K562 (cell line): ENCODE measurements around the gene ANTKMT. TPM values are rescaled to one million over a fixed set of nuclear protein-coding genes. Genes with fewer than 3 reads are reported as not detected.
A peak's percentile ranks its signal among the peaks of the same experiment; 100 is the strongest.

Experiments
- ATAC-seq: fragments of 200-7000 bp; cut with Tn5 transposase; 3 replicates; pipeline ENCODE4 v1.9.1; 2020; ENCODE audit warnings: moderate library complexity
- BruUV-seq: library from RNA; stranded (reverse); fragments of 400-500 nt; replicated peaks from 2 replicates; lab custom pipeline; 2021; lab: Mats Ljungman, UMichigan
- CTCF ChIA-PET: fragments of 300-600 bp; formaldehyde crosslinking; extraction: SDS; loops from one replicate; lab custom pipeline; 2021; ENCODE audit warnings: low intra/inter-chr PET ratio; lab: Yijun Ruan, JAX
- POLR2A ChIA-PET: fragments of 300-600, 350-650 bp; sonication (Branson Sonifier 250); formaldehyde crosslinking; extraction: SDS; loops from one replicate; lab custom pipeline; 2021; ENCODE audit warnings: antibody characterized with exemption, inconsistent platforms; lab: Yijun Ruan, JAX
- DNase-seq, 4 experiments: peaks; one replicate each; pipeline versions ENCODE4 v3.0.0 to v3.0.0-alpha.2; 2011 to 2018; ENCODE audit warnings: low spot score in 3 of 4, mixed read lengths in 3 of 4; ENCODE audit errors: extremely low read depth in 1 of 4
- FAIRE-seq: peaks from 2 replicates; lab custom pipeline; 2011; peaks lifted over from hg19 to GRCh38; lab: Jason Lieb, UNC
- H2AFZ ChIP-seq: 2 replicates; pipeline ENCODE4 v1.6.0; 2011; ENCODE audit warnings: low read depth, low read length, control low read depth, inconsistent platforms
- H3K27ac ChIP-seq: fragments of 200-600 bp; 3 replicates; pipeline ENCODE4 v1.8.0; 2011; ENCODE audit warnings: low read depth, mild to moderate bottlenecking, control low read depth, inconsistent platforms, low read length, moderate library complexity, mixed read lengths; ENCODE audit errors: extremely low read depth
- H3K27me3 ChIP-seq, 2 experiments: fragments of 300-600 bp in 1 of 2; 2 replicates in 1 of 2; 3 replicates in 1 of 2; pipeline versions ENCODE4 v1.6.0 to v1.8.0; 2011; ENCODE audit warnings: inconsistent platforms in 2 of 2, low read length in 2 of 2, mild to moderate bottlenecking in 1 of 2, mixed read lengths in 1 of 2, moderate library complexity in 1 of 2; ENCODE audit not compliant: control insufficient read depth in 2 of 2, insufficient read depth in 2 of 2
- H3K36me3 ChIP-seq: fragments of 300-600 bp; 3 replicates; pipeline ENCODE4 v1.8.0; 2011; ENCODE audit warnings: mild to moderate bottlenecking, low read length, inconsistent platforms; ENCODE audit not compliant: control insufficient read depth, insufficient read depth
- H3K4me1 ChIP-seq, 2 experiments: fragments of 200-600 bp in 1 of 2; replicated peaks in 1 of 2; 2 replicates in 1 of 2; 3 replicates in 1 of 2; pipeline versions ENCODE4 v1.5.1 to v1.8.0; 2011; ENCODE audit warnings: inconsistent platforms in 2 of 2, low read length in 2 of 2, mild to moderate bottlenecking in 1 of 2, mixed read lengths in 1 of 2, moderate library complexity in 1 of 2; ENCODE audit not compliant: control insufficient read depth in 2 of 2, insufficient read depth in 2 of 2
- H3K4me2 ChIP-seq: 2 replicates; pipeline ENCODE4 v1.6.1; 2011; ENCODE audit warnings: low read length, control low read depth, inconsistent platforms, mixed read lengths; ENCODE audit not compliant: insufficient read depth
- H3K4me3 ChIP-seq: fragments of 200-600 bp; sonication (generic), shearing (Covaris generic); 2 replicates; pipeline ENCODE4 v1.5.1; 2016; ENCODE audit warnings: control low read depth, inconsistent platforms
- H3K79me2 ChIP-seq: fragments of 200-600 bp; 3 replicates; pipeline ENCODE4 v1.8.0; 2011; ENCODE audit warnings: low read length, inconsistent platforms; ENCODE audit not compliant: control insufficient read depth, insufficient read depth
- H3K9ac ChIP-seq, 2 experiments: 2 replicates each; pipeline versions ENCODE4 v1.6.0 to v1.6.1; 2011; ENCODE audit warnings: low read depth in 2 of 2, low read length in 2 of 2, control low read depth in 1 of 2, inconsistent platforms in 1 of 2, mild to moderate bottlenecking in 1 of 2, mixed read lengths in 1 of 2; ENCODE audit not compliant: insufficient read depth in 1 of 2
- H3K9me1 ChIP-seq: one replicate; pipeline ENCODE4 v1.6.0; 2011; ENCODE audit warnings: inconsistent platforms, mild to moderate bottlenecking, low read length, moderate library complexity; ENCODE audit not compliant: control insufficient read depth, insufficient read depth
- H3K9me3 ChIP-seq: replicated peaks from 2 replicates; pipeline ENCODE4 v1.5.1; 2011; ENCODE audit warnings: low read depth, low read length, inconsistent platforms; ENCODE audit not compliant: control insufficient read depth, insufficient read depth
- H4K20me1 ChIP-seq: replicated peaks from 2 replicates; pipeline ENCODE4 v1.6.1; 2011; ENCODE audit warnings: low read length, inconsistent platforms, mixed read lengths; ENCODE audit not compliant: control insufficient read depth, insufficient read depth
- GABPA ChIP-seq: fragments of 200-800 bp; sonication (Bioruptor generic); conservative IDR thresholded peaks from 2 replicates; pipeline ENCODE4 v1.6.1; 2016; ENCODE audit warnings: low read depth, missing genetic modification characterization, missing compliant biosample characterization
- ILK ChIP-seq: fragments of 450-650 bp; IDR thresholded peaks from 2 replicates; pipeline ENCODE4 v1.6.1; 2016; ENCODE audit warnings: missing genetic modification characterization, low read depth, mild to moderate bottlenecking, missing compliant biosample characterization, moderate library complexity, borderline replicate concordance
- NFE2L1 ChIP-seq: fragments of 450-650 bp; IDR thresholded peaks from 2 replicates; pipeline ENCODE4 v1.6.1; 2016; ENCODE audit warnings: missing genetic modification characterization, low read depth, mild to moderate bottlenecking, missing compliant biosample characterization, moderate library complexity, borderline replicate concordance
- PTBP1 ChIP-seq: fragments of 200-400 bp; formaldehyde crosslinking; IDR thresholded peaks from 2 replicates; pipeline ENCODE4 v1.6.1; 2017; ENCODE audit warnings: low read depth, low read length
- RBM17 ChIP-seq: fragments of 200-400 bp; formaldehyde crosslinking; IDR thresholded peaks from 2 replicates; pipeline ENCODE4 v1.6.1; 2017; ENCODE audit warnings: low read depth, mild to moderate bottlenecking, low read length, borderline replicate concordance
- SP1 ChIP-seq: sonication (generic); formaldehyde crosslinking; IDR thresholded peaks from 2 replicates; pipeline ENCODE4 v1.8.1; 2022; ENCODE audit warnings: mild to moderate bottlenecking, missing genetic modification reagents
- SUPT5H ChIP-seq: fragments of 450-650 bp; IDR thresholded peaks from 2 replicates; pipeline ENCODE4 v1.6.1; 2016
- ZBTB8A ChIP-seq: fragments of 450-650 bp; IDR thresholded peaks from 2 replicates; pipeline ENCODE4 v1.6.1; 2018; ENCODE audit warnings: mild to moderate bottlenecking, moderate library complexity; ENCODE audit not compliant: partially characterized antibody
- ZNF274 ChIP-seq: IDR thresholded peaks from 2 replicates; pipeline ENCODE4 v1.6.1; 2011; ENCODE audit warnings: low read depth, mild to moderate bottlenecking, low read length, moderate library complexity, borderline replicate concordance
- WGBS: fragments of 100-300 bp; shearing (Covaris generic); methylation state at CpG from one replicate; pipeline ENCODE4 v1.1.6; 2016; ENCODE audit warnings: low coverage, mixed read lengths; ENCODE audit not compliant: insufficient coverage; ENCODE audit errors: missing lambda C conversion rate; 5-methylcytosine and 5-hydroxymethylcytosine counted together
- in situ Hi-C: fragments of 300-500 bp; cut with MboI; formaldehyde crosslinking; loops from 4 replicates; pipeline ENCODE4 v1.15.0; 2018; ENCODE audit warnings: inconsistent platforms, mixed read lengths
- intact Hi-C: fragments of 100-400 bp; cut with micrococcal nuclease; formaldehyde crosslinking; loops from 2 replicates; pipeline ENCODE4 v1.14.2; 2022
- polyA plus RNA-seq, 8 experiments: library from polyadenylated mRNA; depleted of rRNA in 4 of 8; stranded (reverse) in 5 of 8; unstranded in 3 of 8; fragments of >200 nt; fragmentation: Nextera tagmentation in 2 of 8; fragmentation: Illumina TruSeq in 1 of 8; extraction: Ambion mirVana in 2 of 8; extraction: Trizol in 1 of 8; gene quantifications; 2 replicates each; pipeline versions ENCODE4 v1.2.1 to v1.2.3, GENCODE V29; 2011 to 2014; ENCODE audit warnings: inconsistent platforms in 1 of 8, missing spikeins in 1 of 8
- total RNA-seq, 7 experiments: library from RNA; depleted of rRNA in 6 of 7; stranded (reverse); fragments of >200 nt in 6 of 7; fragmentation: Illumina TruSeq in 2 of 7; extraction: Trizol in 2 of 7; gene quantifications; 2 replicates each; pipeline versions ENCODE4 v1.2.1 to v1.2.3, GENCODE V29; 2011 to 2021; ENCODE audit warnings: low replicate concordance in 1 of 7
- TF ChIP-seq, protein P1 (sequence below): sonication (generic); formaldehyde crosslinking; IDR thresholded peaks from 2 replicates; pipeline ENCODE4 v1.8.1; 2023; ENCODE audit warnings: mild to moderate bottlenecking, missing genetic modification reagents, moderate library complexity

Gene ANTKMT
- total and polyA plus RNA-seq, 9 of the 15 experiments (the other 6 are each of a cell fraction or from before 2014, with no cell fraction given) = 0.58 to 217 (median 19.1) TPM

GRCh38 chr16:718389-718788 is 2.6 kb upstream of the ANTKMT start:
- DNase-seq (no peak), ATAC-seq (no peak), FAIRE-seq (no peak)
- peak overlapping the region in 1 of 2 experiments; percentile 70; a peak in 2 of 4 replicates for H3K9ac ChIP-seq
- H3K79me2 ChIP-seq = peaks cover 54% of the 10 kb centered on the region
- no peak overlapping the region for H2AFZ ChIP-seq
- intact Hi-C loops (no loop called here), in situ Hi-C loops (loop anchor here (10.0 kb wide), 1 partner anchor 336 kb away; no protein-coding TSS in a partner anchor)
- H3K4me1 ChIP-seq = peaks cover 17 to 98% of the 10 kb centered on the region in 2 experiments; a peak in 4 of 5 replicates
- CTCF ChIA-PET = no interaction called here
- TF ChIP-seq ZNF274 (no peak), SUPT5H (peak; percentile 13; the same call in 1 of the 2 replicates)
- no peaks in the 10 kb centered on the region; the same call in 1 of the 2 replicates for H4K20me1 ChIP-seq
- no peak overlapping the region for H3K4me2 ChIP-seq
- 88% methylated on average over 7 of the region's 9 CpGs for WGBS
- H3K27me3 ChIP-seq = no peaks in the 10 kb centered on the region
- H3K9me3 ChIP-seq = no peaks in the 10 kb centered on the region
- POLR2A ChIA-PET = interaction anchor here (1.0 kb wide), 1 partner anchor 21 kb away, joined by 3 read pairs; no protein-coding TSS in a partner anchor
- H3K36me3 ChIP-seq = peaks cover 27% of the 10 kb centered on the region; the same call in 2 of the 3 replicates
- BruUV-seq = no TSS peak
- H3K27ac ChIP-seq = no peak overlapping the region
- no peak overlapping the region for H3K4me3 ChIP-seq
- H3K9me1 ChIP-seq = peaks cover 3% of the 10 kb centered on the region

DNA sequence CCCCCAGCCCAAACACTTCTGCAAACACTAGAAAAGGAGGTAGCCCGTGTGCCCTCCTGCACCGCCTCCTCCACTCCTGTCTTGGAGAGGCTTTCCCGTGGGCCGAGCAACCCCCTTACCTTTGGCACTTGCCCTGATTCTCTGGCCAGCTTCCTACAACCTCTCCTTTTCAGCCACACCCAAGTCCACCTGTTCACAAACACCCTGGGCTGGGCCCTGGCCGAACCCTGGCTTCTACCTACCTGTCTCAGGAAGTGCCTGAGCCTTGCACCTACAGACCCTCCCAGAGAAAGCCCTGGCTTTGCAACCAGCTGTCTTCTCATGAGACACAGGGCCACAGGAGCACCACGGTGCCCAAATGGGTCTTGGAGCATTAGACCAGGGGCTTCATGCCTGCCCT is 2.0 kb upstream of the ANTKMT start:
- TF ChIP-seq SP1 (CRISPR knock-in tag) (no peak), SUPT5H (0 out of 2 replicates have a peak, but pooled peaks have one; percentile 16), PTBP1 (0 out of 2 replicates have a peak, but pooled peaks have one; percentile 23), ILK (tag) (no peak), RBM17 (no peak), ZBTB8A (no peak), GABPA (tag) (no peak), NFE2L1 (tag) (no peak)
- TF ChIP-seq, protein P1, sequence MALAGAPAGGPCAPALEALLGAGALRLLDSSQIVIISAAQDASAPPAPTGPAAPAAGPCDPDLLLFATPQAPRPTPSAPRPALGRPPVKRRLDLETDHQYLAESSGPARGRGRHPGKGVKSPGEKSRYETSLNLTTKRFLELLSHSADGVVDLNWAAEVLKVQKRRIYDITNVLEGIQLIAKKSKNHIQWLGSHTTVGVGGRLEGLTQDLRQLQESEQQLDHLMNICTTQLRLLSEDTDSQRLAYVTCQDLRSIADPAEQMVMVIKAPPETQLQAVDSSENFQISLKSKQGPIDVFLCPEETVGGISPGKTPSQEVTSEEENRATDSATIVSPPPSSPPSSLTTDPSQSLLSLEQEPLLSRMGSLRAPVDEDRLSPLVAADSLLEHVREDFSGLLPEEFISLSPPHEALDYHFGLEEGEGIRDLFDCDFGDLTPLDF (CRISPR knock-in tag) = no peak
- ChIA-PET POLR2A (interaction anchor here (0.6 to 1.0 kb wide), 2 partner anchors 12 to 21 kb away, joined by 3 read pairs; no protein-coding TSS in a partner anchor), CTCF (no interaction called here)
- FAIRE-seq (no peak), DNase-seq (no peak), ATAC-seq (no peak)
- no TSS peak for BruUV-seq
- WGBS = 84% methylated on average over 6 of the region's 6 CpGs
- H3K4me1 ChIP-seq = peaks cover 17 to 98% of the 10 kb centered on the region in 2 experiments; a peak in 4 of 5 replicates
- no peak overlapping the region for H3K4me3 ChIP-seq
- peaks cover 3% of the 10 kb centered on the region for H3K9me1 ChIP-seq
- peaks cover 54% of the 10 kb centered on the region for H3K79me2 ChIP-seq
- H2AFZ ChIP-seq = no peak overlapping the region
- no peak overlapping the region for H3K27ac ChIP-seq
- H3K4me2 ChIP-seq = peak overlapping the region; percentile 40; the same call in 1 of the 2 replicates
- H3K27me3 ChIP-seq = no peaks in the 10 kb centered on the region
- no peaks in the 10 kb centered on the region for H3K9me3 ChIP-seq
- in situ Hi-C loops = loop anchor here (10.0 kb wide), 1 partner anchor 336 kb away; no protein-coding TSS in a partner anchor
- H4K20me1 ChIP-seq = no peaks in the 10 kb centered on the region; the same call in 1 of the 2 replicates
- intact Hi-C loops = no loop called here
- H3K9ac ChIP-seq = peak overlapping the region in 1 of 2 experiments; percentile 85; a peak in 2 of 4 replicates
- H3K36me3 ChIP-seq = peaks cover 31% of the 10 kb centered on the region; the same call in 2 of the 3 replicates
